ENCODE data around the gene UVRAG.

- TF ChIP-seq POLR2A (IDR thresholded peaks at IDR 0.05; ENCODE audit: low read length) (no peak), GATA1 (IDR thresholded peaks at IDR 0.05; ENCODE audit: low read depth, low read length) (no peak)
Observed at GRCh38 chr11:76030286-76030685, 215.3 kb downstream of the UVRAG start.
